ENCODE data around the gene CREB3L1.
A peak's percentile ranks its signal among the peaks of the same experiment; 100 is the strongest.

Gene CREB3L1

DNA sequence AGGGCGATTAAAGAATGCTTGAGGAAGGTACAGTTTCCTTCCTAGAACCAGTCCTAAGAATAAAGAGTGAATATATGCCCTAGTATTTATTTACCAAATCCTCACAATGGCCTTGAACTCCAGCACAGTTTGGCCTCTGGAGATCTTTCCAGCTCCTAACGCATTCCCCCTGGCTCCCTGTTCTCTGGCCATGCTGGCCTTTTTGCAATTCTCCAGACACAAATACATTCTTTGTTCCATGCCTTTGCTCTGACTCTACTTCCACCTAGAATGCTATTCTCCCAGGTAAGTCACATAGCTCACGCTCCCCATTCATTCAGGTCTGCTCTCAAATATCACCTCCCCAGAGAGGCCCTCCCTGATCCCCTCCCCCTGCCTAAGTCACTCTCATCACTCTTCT, 66.1 kb downstream of the CREB3L1 start:
- TF ChIP-seq, protein P1, sequence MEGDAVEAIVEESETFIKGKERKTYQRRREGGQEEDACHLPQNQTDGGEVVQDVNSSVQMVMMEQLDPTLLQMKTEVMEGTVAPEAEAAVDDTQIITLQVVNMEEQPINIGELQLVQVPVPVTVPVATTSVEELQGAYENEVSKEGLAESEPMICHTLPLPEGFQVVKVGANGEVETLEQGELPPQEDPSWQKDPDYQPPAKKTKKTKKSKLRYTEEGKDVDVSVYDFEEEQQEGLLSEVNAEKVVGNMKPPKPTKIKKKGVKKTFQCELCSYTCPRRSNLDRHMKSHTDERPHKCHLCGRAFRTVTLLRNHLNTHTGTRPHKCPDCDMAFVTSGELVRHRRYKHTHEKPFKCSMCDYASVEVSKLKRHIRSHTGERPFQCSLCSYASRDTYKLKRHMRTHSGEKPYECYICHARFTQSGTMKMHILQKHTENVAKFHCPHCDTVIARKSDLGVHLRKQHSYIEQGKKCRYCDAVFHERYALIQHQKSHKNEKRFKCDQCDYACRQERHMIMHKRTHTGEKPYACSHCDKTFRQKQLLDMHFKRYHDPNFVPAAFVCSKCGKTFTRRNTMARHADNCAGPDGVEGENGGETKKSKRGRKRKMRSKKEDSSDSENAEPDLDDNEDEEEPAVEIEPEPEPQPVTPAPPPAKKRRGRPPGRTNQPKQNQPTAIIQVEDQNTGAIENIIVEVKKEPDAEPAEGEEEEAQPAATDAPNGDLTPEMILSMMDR (IDR thresholded peaks at IDR 0.05; ENCODE audit: insufficient read depth, low read length, missing control alignments) = no peak
- ChIA-PET CTCF (interaction anchor here (1.0 to 24.6 kb wide), 6 partner anchors 17 to 209 kb away, joined by 3 to 498 read pairs (median 3); no protein-coding TSS in a partner anchor), POLR2A (interaction anchor here (1.0 kb wide), 1 partner anchor 17 kb away, joined by 3 read pairs; no protein-coding TSS in a partner anchor)
- H3K4me3 ChIP-seq (ENCODE audit: low read depth, low read length) = no peak overlapping the region
- no peak for DNase-seq (ENCODE audit: low read depth, low spot score)

DNA sequence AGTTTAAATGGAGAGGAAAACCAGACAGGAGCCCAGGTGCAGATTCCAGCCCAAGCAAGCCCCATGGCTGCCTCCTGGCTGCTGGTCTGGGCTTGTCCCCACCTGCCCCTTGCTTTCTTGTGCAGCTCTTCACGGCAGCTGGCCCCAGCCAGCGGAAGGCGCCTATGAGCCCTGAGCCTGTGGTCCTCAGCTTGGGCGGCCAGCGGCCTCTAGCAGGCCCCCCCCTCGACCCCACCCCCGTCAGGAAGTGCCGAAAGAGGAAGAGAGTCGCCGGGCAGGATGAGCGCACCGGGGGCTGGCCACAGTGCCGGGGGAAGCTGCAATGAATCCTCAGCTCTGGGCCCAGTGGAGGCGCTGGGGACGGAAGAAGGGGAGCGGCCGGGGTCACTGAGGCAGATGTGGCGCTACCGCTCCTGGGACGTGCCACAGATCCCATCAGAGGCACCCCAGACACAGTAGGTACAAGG, 67.7 kb downstream of the CREB3L1 start:
- POLR2A ChIA-PET = no interaction called here

GRCh38 chr11:46345881-46346484, 68.5 kb downstream of the CREB3L1 start:
- no peak for DNase-seq (ENCODE audit: low read depth, low spot score)
- ChIA-PET CTCF (interaction anchor here (0.9 to 24.6 kb wide), 8 partner anchors 11 to 108 kb away, joined by 4 to 498 read pairs (median 6); no protein-coding TSS in a partner anchor), POLR2A (no interaction called here)
- H3K4me3 ChIP-seq (ENCODE audit: low read depth, low read length) = no peak overlapping the region
- TF ChIP-seq, protein P1 (IDR thresholded peaks at IDR 0.05; ENCODE audit: insufficient read depth, low read length, missing control alignments) = no peak

More for the DNA sequence above, 67.7 kb downstream of the CREB3L1 start:
- CTCF ChIA-PET = interaction anchor here (0.9 to 24.6 kb wide), 5 partner anchors 10 to 107 kb away, joined by 4 to 498 read pairs (median 8); no protein-coding TSS in a partner anchor
- DNase-seq (ENCODE audit: low read depth, low spot score) = no peak
- no peak overlapping the region for H3K4me3 ChIP-seq (ENCODE audit: low read depth, low read length)
- TF ChIP-seq, protein P1 (IDR thresholded peaks at IDR 0.05; ENCODE audit: insufficient read depth, low read length, missing control alignments) = no peak

DNA sequence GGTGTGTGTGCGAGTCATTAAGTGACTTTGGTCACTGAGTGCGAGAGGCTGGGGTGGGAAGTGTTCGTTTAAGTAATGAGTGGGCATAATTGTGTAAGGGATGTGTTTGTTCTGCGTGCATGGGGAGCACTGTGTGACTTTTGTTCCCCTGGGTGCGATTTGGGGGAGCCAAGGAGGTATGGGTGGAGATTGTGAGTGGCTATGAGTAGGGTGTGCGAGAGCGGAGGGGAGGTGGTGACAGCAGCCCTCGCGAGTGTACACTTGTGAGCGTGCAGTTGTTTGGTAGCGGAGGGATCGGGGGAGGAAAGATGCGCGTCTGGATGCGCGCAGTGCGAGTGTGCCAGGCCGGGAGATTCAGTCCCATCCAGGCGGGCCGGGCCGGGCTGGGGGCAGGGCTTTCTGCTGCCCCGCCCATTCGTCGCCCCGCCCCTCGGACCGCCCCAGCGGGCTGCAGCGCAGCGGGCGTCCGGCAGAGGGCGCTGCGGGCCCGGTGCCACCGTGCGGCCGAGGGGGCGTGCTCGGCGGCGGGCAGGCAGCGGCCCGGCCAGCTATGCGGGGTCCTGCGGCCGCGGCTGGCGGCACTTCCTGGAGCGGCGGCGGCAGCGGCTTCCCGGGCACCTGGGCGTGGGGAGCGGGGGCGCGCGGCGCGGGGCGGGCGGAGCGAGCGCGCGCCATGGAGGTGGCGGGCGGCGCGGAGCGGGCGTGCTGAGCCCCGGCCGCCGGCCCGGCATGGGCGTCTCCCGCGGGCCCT, 69.6 kb downstream of the CREB3L1 start, which contains the start of gene DGKZ:
Gene DGKZ (plus strand): TSS at position 578 of the 751 bp plus-strand sequence. CDS start 197 bp downstream, outside the sequence.
- no peak for DNase-seq (ENCODE audit: low read depth, low spot score)
- ChIA-PET CTCF (interaction anchor here (0.6 to 24.6 kb wide), 16 partner anchors 8 to 109 kb away, joined by 3 to 498 read pairs (median 4); no protein-coding TSS in a partner anchor), POLR2A (no interaction called here)
- peak within 1 kb of the TSS; percentile 90 for H3K4me3 ChIP-seq (ENCODE audit: low read depth, low read length)
- TF ChIP-seq, protein P1 (IDR thresholded peaks at IDR 0.05; ENCODE audit: insufficient read depth, low read length, missing control alignments) = peak; percentile 62

GRCh38 chr11:46347637-46348311, 70.3 kb downstream of the CREB3L1 start:
- TF ChIP-seq, protein P1 (IDR thresholded peaks at IDR 0.05; ENCODE audit: insufficient read depth, low read length, missing control alignments) = no peak
- no peak for DNase-seq (ENCODE audit: low read depth, low spot score)
- H3K4me3 ChIP-seq (ENCODE audit: low read depth, low read length) = peak overlapping the region; percentile 90
- ChIA-PET CTCF (interaction anchor here (0.6 to 24.6 kb wide), 18 partner anchors 9 to 493 kb away, joined by 3 to 498 read pairs (median 4); no protein-coding TSS in a partner anchor), POLR2A (no interaction called here)
